ENCODE results near the gene SLC38A9. TPM values are rescaled to one million over a fixed set of nuclear protein-coding genes. Genes with fewer than 3 reads are reported as not detected.

SLC38A9 gene
- total RNA-seq, 1 experiment from 2014 or later, result 27.0 TPM

DNA sequence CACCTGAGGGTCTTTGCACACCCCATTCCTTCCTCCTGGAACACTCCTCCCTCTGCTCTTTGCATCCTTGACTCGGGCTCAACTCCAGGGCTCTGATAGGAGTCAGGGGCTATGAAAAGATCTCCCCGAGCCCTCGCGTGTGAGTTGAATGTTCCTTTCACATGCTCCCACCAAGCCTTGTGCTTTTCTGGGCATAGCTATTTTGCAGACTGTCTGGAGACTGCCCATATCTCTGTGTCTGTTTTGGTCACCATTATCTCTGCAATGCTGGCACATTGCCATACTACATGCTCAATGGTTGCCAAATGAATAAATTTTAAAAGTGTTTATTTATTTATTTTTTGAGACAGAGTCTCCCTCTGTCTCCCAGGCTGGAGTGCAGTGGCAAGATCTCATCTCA is 120.4 kb downstream of the SLC38A9 start:
- Mint-ChIP-seq H3K4me3 (no peak overlapping the region), H3K4me1 (peaks cover 11% of the 10 kb centered on the region), H3K27ac (no peak overlapping the region), H3K36me3 (no peaks in the 10 kb centered on the region), H3K9me3 (peaks cover 4% of the 10 kb centered on the region; the same call in 1 of the 2 replicates), H3K27me3 (ENCODE audit: low read depth) (no peaks in the 10 kb centered on the region; the same call in 1 of the 2 replicates)
- POLR2A ChIA-PET, result interaction anchor here (0.6 kb wide), 1 partner anchor 12 kb away, joined by 3 read pairs; no protein-coding TSS in a partner anchor
- no peak for TF ChIP-seq CREM (CRISPR knock-in tag; IDR thresholded peaks at IDR 0.05)
- TF ChIP-seq ZNF423 (CRISPR knock-in tag; IDR thresholded peaks at IDR 0.05), result no peak
- no peak for TF ChIP-seq FOXK1 (CRISPR knock-in tag; IDR thresholded peaks at IDR 0.05)
- TF ChIP-seq GTF2I (CRISPR knock-in tag; conservative IDR thresholded peaks at IDR 0.05), result no peak
- TF ChIP-seq, protein P1, sequence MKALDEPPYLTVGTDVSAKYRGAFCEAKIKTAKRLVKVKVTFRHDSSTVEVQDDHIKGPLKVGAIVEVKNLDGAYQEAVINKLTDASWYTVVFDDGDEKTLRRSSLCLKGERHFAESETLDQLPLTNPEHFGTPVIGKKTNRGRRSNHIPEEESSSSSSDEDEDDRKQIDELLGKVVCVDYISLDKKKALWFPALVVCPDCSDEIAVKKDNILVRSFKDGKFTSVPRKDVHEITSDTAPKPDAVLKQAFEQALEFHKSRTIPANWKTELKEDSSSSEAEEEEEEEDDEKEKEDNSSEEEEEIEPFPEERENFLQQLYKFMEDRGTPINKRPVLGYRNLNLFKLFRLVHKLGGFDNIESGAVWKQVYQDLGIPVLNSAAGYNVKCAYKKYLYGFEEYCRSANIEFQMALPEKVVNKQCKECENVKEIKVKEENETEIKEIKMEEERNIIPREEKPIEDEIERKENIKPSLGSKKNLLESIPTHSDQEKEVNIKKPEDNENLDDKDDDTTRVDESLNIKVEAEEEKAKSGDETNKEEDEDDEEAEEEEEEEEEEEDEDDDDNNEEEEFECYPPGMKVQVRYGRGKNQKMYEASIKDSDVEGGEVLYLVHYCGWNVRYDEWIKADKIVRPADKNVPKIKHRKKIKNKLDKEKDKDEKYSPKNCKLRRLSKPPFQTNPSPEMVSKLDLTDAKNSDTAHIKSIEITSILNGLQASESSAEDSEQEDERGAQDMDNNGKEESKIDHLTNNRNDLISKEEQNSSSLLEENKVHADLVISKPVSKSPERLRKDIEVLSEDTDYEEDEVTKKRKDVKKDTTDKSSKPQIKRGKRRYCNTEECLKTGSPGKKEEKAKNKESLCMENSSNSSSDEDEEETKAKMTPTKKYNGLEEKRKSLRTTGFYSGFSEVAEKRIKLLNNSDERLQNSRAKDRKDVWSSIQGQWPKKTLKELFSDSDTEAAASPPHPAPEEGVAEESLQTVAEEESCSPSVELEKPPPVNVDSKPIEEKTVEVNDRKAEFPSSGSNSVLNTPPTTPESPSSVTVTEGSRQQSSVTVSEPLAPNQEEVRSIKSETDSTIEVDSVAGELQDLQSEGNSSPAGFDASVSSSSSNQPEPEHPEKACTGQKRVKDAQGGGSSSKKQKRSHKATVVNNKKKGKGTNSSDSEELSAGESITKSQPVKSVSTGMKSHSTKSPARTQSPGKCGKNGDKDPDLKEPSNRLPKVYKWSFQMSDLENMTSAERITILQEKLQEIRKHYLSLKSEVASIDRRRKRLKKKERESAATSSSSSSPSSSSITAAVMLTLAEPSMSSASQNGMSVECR (CRISPR knock-in tag; IDR thresholded peaks at IDR 0.05; ENCODE audit: borderline replicate concordance), result no peak
- no peak for TF ChIP-seq CREB1 (CRISPR knock-in tag; IDR thresholded peaks at IDR 0.05)
- TF ChIP-seq, protein P2, sequence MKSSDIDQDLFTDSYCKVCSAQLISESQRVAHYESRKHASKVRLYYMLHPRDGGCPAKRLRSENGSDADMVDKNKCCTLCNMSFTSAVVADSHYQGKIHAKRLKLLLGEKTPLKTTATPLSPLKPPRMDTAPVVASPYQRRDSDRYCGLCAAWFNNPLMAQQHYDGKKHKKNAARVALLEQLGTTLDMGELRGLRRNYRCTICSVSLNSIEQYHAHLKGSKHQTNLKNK (CRISPR knock-in tag; IDR thresholded peaks at IDR 0.05), result no peak
- TF ChIP-seq NFYB (CRISPR knock-in tag; conservative IDR thresholded peaks at IDR 0.05; ENCODE audit: low read depth), result no peak
- TF ChIP-seq GABPB1 (CRISPR knock-in tag; IDR thresholded peaks at IDR 0.05), result no peak
- no peak for ATAC-seq
- DNase-seq (ENCODE audit: low spot score), result no peak
- CTCF ChIA-PET, result no interaction called here

DNA sequence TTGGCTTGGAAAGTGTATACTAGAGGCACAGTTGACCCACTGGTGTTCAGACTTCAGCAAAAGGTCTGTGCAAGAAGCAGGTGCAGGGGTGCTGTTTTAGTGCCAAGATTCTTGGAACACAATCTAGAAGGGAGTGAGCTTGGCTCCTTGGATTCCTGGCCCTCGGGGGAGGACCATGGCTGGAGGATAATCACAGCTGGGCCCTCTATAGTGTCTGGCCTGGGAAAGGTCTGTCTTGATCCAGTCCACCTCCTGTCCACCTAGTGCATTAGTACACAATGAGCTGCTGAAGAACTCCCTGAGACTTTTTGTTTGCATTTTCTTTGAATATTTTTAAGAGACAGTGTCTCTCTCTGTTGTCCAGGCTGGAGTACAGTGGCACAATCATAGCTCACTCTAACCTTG is 126.9 kb downstream of the SLC38A9 start:
- DNase-seq (ENCODE audit: low spot score), result no peak
- TF ChIP-seq ZNF232 (CRISPR knock-in tag; IDR thresholded peaks at IDR 0.05), result no peak
- no peak for TF ChIP-seq ZBTB21 (CRISPR knock-in tag; IDR thresholded peaks at IDR 0.05; ENCODE audit: borderline replicate concordance)
- no peak for TF ChIP-seq FOXJ3 (CRISPR knock-in tag; IDR thresholded peaks at IDR 0.05; ENCODE audit: borderline replicate concordance)
- no peak for TF ChIP-seq PRRX2 (CRISPR knock-in tag; IDR thresholded peaks at IDR 0.05)
- TF ChIP-seq TP53 (CRISPR knock-in tag; IDR thresholded peaks at IDR 0.05), result no peak
- TF ChIP-seq, protein P3, sequence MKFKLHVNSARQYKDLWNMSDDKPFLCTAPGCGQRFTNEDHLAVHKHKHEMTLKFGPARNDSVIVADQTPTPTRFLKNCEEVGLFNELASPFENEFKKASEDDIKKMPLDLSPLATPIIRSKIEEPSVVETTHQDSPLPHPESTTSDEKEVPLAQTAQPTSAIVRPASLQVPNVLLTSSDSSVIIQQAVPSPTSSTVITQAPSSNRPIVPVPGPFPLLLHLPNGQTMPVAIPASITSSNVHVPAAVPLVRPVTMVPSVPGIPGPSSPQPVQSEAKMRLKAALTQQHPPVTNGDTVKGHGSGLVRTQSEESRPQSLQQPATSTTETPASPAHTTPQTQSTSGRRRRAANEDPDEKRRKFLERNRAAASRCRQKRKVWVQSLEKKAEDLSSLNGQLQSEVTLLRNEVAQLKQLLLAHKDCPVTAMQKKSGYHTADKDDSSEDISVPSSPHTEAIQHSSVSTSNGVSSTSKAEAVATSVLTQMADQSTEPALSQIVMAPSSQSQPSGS (CRISPR knock-in tag; IDR thresholded peaks at IDR 0.05; ENCODE audit: borderline replicate concordance, low read depth), result no peak
- TF ChIP-seq, protein P4, sequence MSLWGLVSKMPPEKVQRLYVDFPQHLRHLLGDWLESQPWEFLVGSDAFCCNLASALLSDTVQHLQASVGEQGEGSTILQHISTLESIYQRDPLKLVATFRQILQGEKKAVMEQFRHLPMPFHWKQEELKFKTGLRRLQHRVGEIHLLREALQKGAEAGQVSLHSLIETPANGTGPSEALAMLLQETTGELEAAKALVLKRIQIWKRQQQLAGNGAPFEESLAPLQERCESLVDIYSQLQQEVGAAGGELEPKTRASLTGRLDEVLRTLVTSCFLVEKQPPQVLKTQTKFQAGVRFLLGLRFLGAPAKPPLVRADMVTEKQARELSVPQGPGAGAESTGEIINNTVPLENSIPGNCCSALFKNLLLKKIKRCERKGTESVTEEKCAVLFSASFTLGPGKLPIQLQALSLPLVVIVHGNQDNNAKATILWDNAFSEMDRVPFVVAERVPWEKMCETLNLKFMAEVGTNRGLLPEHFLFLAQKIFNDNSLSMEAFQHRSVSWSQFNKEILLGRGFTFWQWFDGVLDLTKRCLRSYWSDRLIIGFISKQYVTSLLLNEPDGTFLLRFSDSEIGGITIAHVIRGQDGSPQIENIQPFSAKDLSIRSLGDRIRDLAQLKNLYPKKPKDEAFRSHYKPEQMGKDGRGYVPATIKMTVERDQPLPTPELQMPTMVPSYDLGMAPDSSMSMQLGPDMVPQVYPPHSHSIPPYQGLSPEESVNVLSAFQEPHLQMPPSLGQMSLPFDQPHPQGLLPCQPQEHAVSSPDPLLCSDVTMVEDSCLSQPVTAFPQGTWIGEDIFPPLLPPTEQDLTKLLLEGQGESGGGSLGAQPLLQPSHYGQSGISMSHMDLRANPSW (CRISPR knock-in tag; conservative IDR thresholded peaks at IDR 0.05; ENCODE audit: low read depth), result no peak
- TF ChIP-seq JUN (CRISPR knock-in tag; IDR thresholded peaks at IDR 0.05), result no peak
- TF ChIP-seq, protein P5, sequence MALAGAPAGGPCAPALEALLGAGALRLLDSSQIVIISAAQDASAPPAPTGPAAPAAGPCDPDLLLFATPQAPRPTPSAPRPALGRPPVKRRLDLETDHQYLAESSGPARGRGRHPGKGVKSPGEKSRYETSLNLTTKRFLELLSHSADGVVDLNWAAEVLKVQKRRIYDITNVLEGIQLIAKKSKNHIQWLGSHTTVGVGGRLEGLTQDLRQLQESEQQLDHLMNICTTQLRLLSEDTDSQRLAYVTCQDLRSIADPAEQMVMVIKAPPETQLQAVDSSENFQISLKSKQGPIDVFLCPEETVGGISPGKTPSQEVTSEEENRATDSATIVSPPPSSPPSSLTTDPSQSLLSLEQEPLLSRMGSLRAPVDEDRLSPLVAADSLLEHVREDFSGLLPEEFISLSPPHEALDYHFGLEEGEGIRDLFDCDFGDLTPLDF (CRISPR knock-in tag; IDR thresholded peaks at IDR 0.05), result no peak
- no peak for TF ChIP-seq FOXK1 (CRISPR knock-in tag; IDR thresholded peaks at IDR 0.05)
- no peak for TF ChIP-seq NFATC4 (CRISPR knock-in tag; IDR thresholded peaks at IDR 0.05)
- Mint-ChIP-seq H3K4me3 (no peak overlapping the region), H3K27ac (no peak overlapping the region), H3K27me3 (ENCODE audit: low read depth) (no peaks in the 10 kb centered on the region), H3K4me1 (peaks cover 11% of the 10 kb centered on the region), H3K36me3 (no peaks in the 10 kb centered on the region), H3K9me3 (no peaks in the 10 kb centered on the region)
- POLR2A ChIA-PET, result interaction anchor here (0.6 kb wide), 1 partner anchor 121 kb away, joined by 5 read pairs; no protein-coding TSS in a partner anchor
- ATAC-seq, result no peak
- CTCF ChIA-PET, result no interaction called here

Data from WTC11 (cell line).